OCI-LY1 (cell line): Measurements from ENCODE around the gene MAML2.

Source experiments
- EZH2 ChIP-seq: fragments of 200-600 bp; sonication (generic), shearing (Covaris generic); IDR thresholded peaks from 2 replicates; pipeline ENCODE4 v1.8.0; 2017; ENCODE audit warnings: borderline replicate concordance, mixed run types, mild to moderate bottlenecking, antibody characterized with exemption, low read length, moderate library complexity, mixed read lengths
- TF ChIP-seq, protein P1 (sequence below): fragments of 200-600 bp; sonication (generic), shearing (Covaris generic); IDR thresholded peaks from 2 replicates; pipeline ENCODE4 v1.5.1; 2017; ENCODE audit warnings: mild to moderate bottlenecking, antibody characterized with exemption, low read length, moderate library complexity, mixed read lengths

DNA sequence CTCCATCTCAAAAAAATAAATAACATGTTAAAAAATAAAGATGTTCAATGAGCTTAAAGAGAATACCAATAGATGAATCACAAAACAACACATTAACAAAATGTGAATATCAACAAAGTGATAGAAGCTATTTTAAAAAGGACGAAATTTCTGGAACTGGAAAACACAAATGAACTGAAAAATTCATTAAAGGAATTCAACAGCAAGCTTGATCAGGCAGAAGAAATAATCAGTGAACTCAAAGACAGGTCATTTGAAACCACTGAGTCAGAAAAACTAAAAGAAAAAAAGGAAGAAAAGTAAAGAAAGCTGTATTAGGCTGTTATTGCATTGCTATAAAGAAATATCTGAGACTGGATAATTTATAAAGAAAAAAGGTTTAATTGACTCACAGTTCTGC, 412.0 kb downstream of the MAML2 start:
- TF ChIP-seq, protein P1, sequence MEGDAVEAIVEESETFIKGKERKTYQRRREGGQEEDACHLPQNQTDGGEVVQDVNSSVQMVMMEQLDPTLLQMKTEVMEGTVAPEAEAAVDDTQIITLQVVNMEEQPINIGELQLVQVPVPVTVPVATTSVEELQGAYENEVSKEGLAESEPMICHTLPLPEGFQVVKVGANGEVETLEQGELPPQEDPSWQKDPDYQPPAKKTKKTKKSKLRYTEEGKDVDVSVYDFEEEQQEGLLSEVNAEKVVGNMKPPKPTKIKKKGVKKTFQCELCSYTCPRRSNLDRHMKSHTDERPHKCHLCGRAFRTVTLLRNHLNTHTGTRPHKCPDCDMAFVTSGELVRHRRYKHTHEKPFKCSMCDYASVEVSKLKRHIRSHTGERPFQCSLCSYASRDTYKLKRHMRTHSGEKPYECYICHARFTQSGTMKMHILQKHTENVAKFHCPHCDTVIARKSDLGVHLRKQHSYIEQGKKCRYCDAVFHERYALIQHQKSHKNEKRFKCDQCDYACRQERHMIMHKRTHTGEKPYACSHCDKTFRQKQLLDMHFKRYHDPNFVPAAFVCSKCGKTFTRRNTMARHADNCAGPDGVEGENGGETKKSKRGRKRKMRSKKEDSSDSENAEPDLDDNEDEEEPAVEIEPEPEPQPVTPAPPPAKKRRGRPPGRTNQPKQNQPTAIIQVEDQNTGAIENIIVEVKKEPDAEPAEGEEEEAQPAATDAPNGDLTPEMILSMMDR = no peak
- no peak for TF ChIP-seq EZH2
